ENCODE data around the gene CTNND2.

- TF ChIP-seq CTCF (IDR thresholded peaks at IDR 0.05) (no peak), YY1 (IDR thresholded peaks at IDR 0.05; ENCODE audit: low read depth) (no peak), EZH2phosphoT487 (IDR thresholded peaks at IDR 0.05; ENCODE audit: borderline replicate concordance, low read depth) (no peak)
These were observed 224.6 kb downstream of the CTNND2 start for GRCh38 chr5:11679676-11680075.

Measured in SK-N-SH (cell line).